IPS DF 4.7 (cell line): ENCODE results near the gene LAMC2.
A peak's percentile ranks its signal among the peaks of the same experiment; 100 is the strongest.
"Not testable (repeated sequence)": the region's sequence is repeated elsewhere in the genome, so short reads cannot be mapped to it uniquely, and the experiment has no call there.

Experiments
- DNase-seq: peaks from one replicate; pipeline ENCODE4 v3.0.0-alpha.2; 2013; ENCODE audit warnings: low spot score; ENCODE audit errors: extremely low read depth

The LAMC2 gene

GRCh38 chr1:183185941-183186490 lies at the start of gene LAMC2:
LAMC2 (plus strand) TSS chr1:183186264; CDS start chr1:183186353, 89 bp downstream.
- peak; percentile 56 for DNase-seq

GRCh38 chr1:183137782-183138181 lies 48.3 kb upstream of the LAMC2 start:
- DNase-seq, result no peak

- DNase-seq, result no peak
These were observed 47.8 kb upstream of the LAMC2 start for GRCh38 chr1:183138301-183138700.

- DNase-seq, result no peak
These were observed 46.7 kb upstream of the LAMC2 start for GRCh38 chr1:183139281-183139942.

- no peak for DNase-seq
These were observed 45.4 kb upstream of the LAMC2 start for GRCh38 chr1:183140633-183141032.

GRCh38 chr1:183142171-183142570 lies 43.9 kb upstream of the LAMC2 start:
- DNase-seq, result no peak

- no peak for DNase-seq
These were observed 42.3 kb upstream of the LAMC2 start for GRCh38 chr1:183143576-183144315.

GRCh38 chr1:183144752-183145151 lies 41.3 kb upstream of the LAMC2 start:
- no peak for DNase-seq

- DNase-seq, result no peak
These were observed 38.3 kb upstream of the LAMC2 start for GRCh38 chr1:183147735-183148134.

GRCh38 chr1:183148599-183148998 lies 37.5 kb upstream of the LAMC2 start:
- DNase-seq, result no peak

- DNase-seq, result no peak
These were observed 36.8 kb upstream of the LAMC2 start for GRCh38 chr1:183149273-183149672.

- DNase-seq, result not testable (repeated sequence)
These were observed 36.0 kb upstream of the LAMC2 start for GRCh38 chr1:183150032-183150431.

GRCh38 chr1:183150445-183150844 lies 35.6 kb upstream of the LAMC2 start:
- no peak for DNase-seq

GRCh38 chr1:183152180-183152579 lies 33.9 kb upstream of the LAMC2 start:
- no peak for DNase-seq

GRCh38 chr1:183155939-183156338 lies 30.1 kb upstream of the LAMC2 start:
- no peak for DNase-seq

- no peak for DNase-seq
These were observed 26.1 kb upstream of the LAMC2 start for GRCh38 chr1:183159960-183160359.

GRCh38 chr1:183161391-183161790 lies 24.7 kb upstream of the LAMC2 start:
- DNase-seq, result no peak

- no peak for DNase-seq
These were observed 22.7 kb upstream of the LAMC2 start for GRCh38 chr1:183163316-183163715.

- DNase-seq, result peak; percentile 64
These were observed 21.7 kb upstream of the LAMC2 start for GRCh38 chr1:183164340-183164739.

GRCh38 chr1:183164963-183165362 lies 21.1 kb upstream of the LAMC2 start:
- no peak for DNase-seq

GRCh38 chr1:183165456-183165855 lies 20.6 kb upstream of the LAMC2 start:
- no peak for DNase-seq

GRCh38 chr1:183166454-183166853 lies 19.6 kb upstream of the LAMC2 start:
- no peak for DNase-seq

GRCh38 chr1:183167676-183168075 lies 18.4 kb upstream of the LAMC2 start:
- DNase-seq, result no peak
